T-helper 2 cell treated with Interferon-gamma antibody and Interleukin-4, amounts not matched to agents 5 μg/mL and 100 μg/mL, for 36 hours (primary cell): ENCODE results near the gene ARL16.

Experiments
- DNase-seq: peaks from one replicate; pipeline ENCODE4 v3.0.0; 2021; ENCODE audit warnings: low spot score
- H3K27ac Mint-ChIP-seq: one replicate; pipeline ENCODE4 v1.8.0; 2021; ENCODE audit warnings: mild to moderate bottlenecking, mixed read lengths
- H3K27me3 Mint-ChIP-seq: one replicate; pipeline ENCODE4 v1.8.0; 2021; ENCODE audit warnings: low read depth, mixed read lengths
- H3K36me3 Mint-ChIP-seq: one replicate; pipeline ENCODE4 v1.8.0; 2021; ENCODE audit warnings: low read depth, mixed read lengths
- H3K4me1 Mint-ChIP-seq: one replicate; pipeline ENCODE4 v1.8.0; 2021; ENCODE audit warnings: low read depth, mixed read lengths
- H3K4me3 Mint-ChIP-seq: one replicate; pipeline ENCODE4 v1.8.0; 2022; ENCODE audit warnings: mild to moderate bottlenecking, moderate library complexity, mixed read lengths
- H3K9me3 Mint-ChIP-seq: one replicate; pipeline ENCODE4 v1.8.0; 2021; ENCODE audit warnings: mixed read lengths

ARL16 gene

DNA sequence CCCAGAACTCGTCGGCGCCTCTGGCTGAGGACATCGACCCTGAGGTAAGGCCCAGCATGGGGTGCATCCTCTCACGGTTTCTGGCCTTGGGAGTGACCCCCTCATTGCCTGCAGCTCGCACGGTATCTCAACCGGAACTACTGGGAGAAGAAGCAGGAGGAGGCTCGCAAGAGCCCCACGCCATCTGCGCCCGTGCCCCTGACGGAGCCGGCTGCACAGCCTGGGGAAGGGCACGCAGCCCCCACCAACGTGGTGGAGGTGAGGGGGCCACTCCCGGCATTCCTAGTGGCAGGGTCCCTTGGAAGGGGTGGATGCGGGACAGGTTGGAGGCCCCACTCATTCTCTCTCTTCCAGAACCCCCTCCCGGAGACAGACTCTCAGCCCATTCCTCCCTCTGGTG is 11.2 kb upstream of the ARL16 start:
- no peaks in the 10 kb centered on the region for H3K27me3 Mint-ChIP-seq
- no peak overlapping the region for H3K27ac Mint-ChIP-seq
- H3K36me3 Mint-ChIP-seq: peaks cover 45% of the 10 kb centered on the region
- no peak for DNase-seq
- no peaks in the 10 kb centered on the region for H3K9me3 Mint-ChIP-seq
- H3K4me3 Mint-ChIP-seq: no peak overlapping the region
- H3K4me1 Mint-ChIP-seq: no peaks in the 10 kb centered on the region

DNA sequence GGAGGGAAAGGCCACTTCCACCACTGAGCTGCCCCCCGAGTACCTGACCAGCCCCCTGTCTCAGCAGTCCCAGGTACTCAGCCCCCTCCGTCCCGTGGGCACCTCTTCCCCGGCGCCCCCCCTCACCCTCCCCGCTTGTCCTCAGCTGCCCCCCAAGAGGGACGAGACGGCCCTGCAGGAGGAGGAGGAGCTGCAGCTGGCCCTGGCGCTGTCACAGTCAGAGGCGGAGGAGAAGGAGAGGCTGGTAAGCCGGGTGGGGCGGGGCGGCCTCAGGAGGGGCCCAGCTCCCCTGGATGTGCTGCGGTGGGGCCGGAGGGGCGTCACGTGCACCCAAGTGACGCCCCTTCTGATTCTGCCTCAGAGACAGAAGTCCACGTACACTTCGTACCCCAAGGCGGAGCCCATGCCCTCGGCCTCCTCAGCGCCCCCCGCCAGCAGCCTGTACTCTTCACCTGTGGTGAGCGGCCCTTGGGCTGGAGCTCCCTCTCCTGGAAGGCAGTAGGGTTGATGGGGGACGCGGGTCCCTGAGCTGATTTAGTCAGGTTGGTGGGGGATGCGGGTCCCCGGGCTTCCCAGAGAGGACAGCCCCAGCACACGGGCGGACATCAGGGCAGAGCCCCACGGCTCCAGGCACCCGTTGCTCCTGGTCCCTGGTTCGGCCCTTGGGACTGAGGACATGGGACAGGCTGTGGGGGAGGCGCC is 10.1 kb upstream of the ARL16 start:
- Mint-ChIP-seq H3K27ac (no peak overlapping the region), H3K4me3 (no peak overlapping the region), H3K36me3 (peaks cover 51% of the 10 kb centered on the region), H3K4me1 (no peaks in the 10 kb centered on the region), H3K27me3 (no peaks in the 10 kb centered on the region), H3K9me3 (no peaks in the 10 kb centered on the region)
- DNase-seq: no peak

DNA sequence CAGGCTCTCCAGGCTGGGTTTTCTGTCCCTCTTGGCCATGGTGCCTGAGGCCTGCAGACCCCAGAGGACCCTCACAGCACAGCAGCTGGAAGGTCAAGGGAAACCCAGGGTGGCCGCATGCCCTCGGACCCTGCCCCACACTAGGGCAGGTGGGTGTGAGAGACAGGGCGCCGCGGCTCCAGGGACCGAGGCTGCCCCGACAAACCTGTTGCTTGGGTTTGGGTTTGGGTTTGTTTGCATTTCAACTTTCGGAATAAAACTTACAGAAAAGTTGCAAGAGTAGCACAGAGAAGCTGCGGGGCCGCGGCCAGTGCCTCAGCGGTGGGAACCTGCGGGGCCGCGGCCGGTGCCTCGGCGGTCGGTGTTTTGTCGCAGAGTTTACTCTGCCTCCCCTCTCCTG is 8.0 kb upstream of the ARL16 start:
- no peak overlapping the region for H3K4me3 Mint-ChIP-seq
- H3K36me3 Mint-ChIP-seq: peaks cover 45% of the 10 kb centered on the region
- H3K27me3 Mint-ChIP-seq: no peaks in the 10 kb centered on the region
- no peaks in the 10 kb centered on the region for H3K4me1 Mint-ChIP-seq
- DNase-seq: no peak
- no peaks in the 10 kb centered on the region for H3K9me3 Mint-ChIP-seq
- no peak overlapping the region for H3K27ac Mint-ChIP-seq

DNA sequence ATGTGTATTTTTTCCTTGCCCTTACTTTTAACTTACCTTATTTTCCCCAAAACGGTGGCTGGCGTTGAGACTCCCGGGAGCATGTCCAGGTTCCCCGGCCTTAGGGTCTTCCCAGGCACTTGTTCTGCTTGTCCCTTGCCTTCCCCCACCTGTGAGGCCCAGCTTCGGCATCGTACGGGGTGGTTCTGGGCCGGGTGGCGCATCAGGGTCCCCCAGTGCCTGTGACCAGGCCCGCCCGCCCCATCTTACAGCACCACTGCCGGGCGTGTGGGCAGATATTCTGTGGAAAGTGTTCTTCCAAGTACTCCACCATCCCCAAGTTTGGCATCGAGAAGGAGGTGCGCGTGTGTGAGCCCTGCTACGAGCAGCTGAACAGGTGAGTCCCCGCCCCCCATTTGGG is 7.6 kb upstream of the ARL16 start:
- H3K4me3 Mint-ChIP-seq: no peak overlapping the region
- H3K27ac Mint-ChIP-seq: no peak overlapping the region
- no peaks in the 10 kb centered on the region for H3K4me1 Mint-ChIP-seq
- no peaks in the 10 kb centered on the region for H3K9me3 Mint-ChIP-seq
- H3K27me3 Mint-ChIP-seq: no peaks in the 10 kb centered on the region
- peaks cover 47% of the 10 kb centered on the region for H3K36me3 Mint-ChIP-seq
- no peak for DNase-seq

DNA sequence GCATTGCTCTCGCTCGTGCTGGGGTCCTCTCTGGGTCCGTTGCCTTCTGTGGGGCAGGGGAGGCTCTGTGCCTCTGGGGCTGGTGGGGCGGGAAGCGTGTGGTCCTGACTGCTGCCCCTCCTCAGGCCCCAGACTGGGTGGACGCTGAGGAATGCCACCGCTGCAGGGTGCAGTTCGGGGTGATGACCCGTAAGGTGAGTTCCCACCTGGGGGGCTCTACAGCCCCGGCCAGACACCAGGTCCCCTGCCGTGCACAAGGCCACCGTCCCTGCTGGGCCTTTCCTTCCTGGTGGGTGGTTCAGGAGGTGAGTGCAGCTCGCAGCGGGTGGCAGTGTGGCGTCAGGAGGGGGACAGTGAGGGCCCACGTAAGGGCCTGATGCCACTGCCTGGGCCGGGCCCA is 7.0 kb upstream of the ARL16 start:
- Mint-ChIP-seq H3K4me3 (no peak overlapping the region), H3K27ac (no peak overlapping the region), H3K36me3 (peaks cover 46% of the 10 kb centered on the region), H3K27me3 (no peaks in the 10 kb centered on the region), H3K9me3 (no peaks in the 10 kb centered on the region), H3K4me1 (no peaks in the 10 kb centered on the region)
- DNase-seq: no peak

DNA sequence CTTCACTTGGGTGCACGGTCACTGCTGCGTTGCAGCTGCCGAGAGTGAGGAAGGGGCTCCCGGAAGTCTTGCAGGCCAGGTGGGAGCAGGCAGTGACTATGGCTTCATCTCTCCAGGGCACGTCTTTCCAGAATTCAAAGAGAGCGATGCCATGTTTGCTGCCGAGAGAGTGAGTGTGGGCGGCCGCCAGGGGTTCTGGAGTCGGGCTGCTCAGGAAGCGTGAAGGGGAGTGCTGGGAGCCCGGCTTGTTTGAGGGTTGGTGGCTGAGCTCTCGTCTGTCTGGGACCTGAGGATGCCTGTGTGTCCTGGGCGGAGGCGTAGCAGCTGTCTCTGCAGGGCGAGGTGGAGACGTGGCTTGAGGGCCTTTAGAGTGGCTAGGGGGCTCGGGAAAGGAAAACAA is 6.5 kb upstream of the ARL16 start:
- Mint-ChIP-seq H3K27ac (no peak overlapping the region), H3K4me1 (peaks cover 4% of the 10 kb centered on the region), H3K36me3 (peaks cover 48% of the 10 kb centered on the region), H3K9me3 (no peaks in the 10 kb centered on the region), H3K4me3 (no peak overlapping the region), H3K27me3 (no peaks in the 10 kb centered on the region)
- DNase-seq: no peak

DNA sequence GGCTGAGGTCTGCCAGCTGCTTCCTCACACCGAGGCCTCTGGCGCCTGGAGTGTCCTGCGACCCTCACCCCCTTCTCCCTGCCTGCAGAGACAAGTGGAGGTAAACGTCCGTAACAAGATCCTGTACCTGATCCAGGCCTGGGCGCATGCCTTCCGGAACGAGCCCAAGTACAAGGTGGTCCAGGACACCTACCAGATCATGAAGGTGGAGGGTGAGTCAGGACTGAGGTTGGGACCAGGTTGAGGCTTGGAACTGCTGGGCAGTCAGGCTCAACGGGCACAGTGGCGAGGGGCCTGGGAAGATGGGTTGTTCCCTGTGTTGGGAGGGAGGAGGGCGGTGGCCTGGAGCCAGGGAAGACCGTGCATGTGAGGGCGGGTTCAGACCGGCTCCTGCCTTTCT is 5.0 kb upstream of the ARL16 start:
- peaks cover 2% of the 10 kb centered on the region for H3K27me3 Mint-ChIP-seq
- no peak for DNase-seq
- H3K9me3 Mint-ChIP-seq: no peaks in the 10 kb centered on the region
- peaks cover 55% of the 10 kb centered on the region for H3K36me3 Mint-ChIP-seq
- peaks cover 9% of the 10 kb centered on the region for H3K4me1 Mint-ChIP-seq
- H3K27ac Mint-ChIP-seq: no peak overlapping the region
- H3K4me3 Mint-ChIP-seq: no peak overlapping the region

DNA sequence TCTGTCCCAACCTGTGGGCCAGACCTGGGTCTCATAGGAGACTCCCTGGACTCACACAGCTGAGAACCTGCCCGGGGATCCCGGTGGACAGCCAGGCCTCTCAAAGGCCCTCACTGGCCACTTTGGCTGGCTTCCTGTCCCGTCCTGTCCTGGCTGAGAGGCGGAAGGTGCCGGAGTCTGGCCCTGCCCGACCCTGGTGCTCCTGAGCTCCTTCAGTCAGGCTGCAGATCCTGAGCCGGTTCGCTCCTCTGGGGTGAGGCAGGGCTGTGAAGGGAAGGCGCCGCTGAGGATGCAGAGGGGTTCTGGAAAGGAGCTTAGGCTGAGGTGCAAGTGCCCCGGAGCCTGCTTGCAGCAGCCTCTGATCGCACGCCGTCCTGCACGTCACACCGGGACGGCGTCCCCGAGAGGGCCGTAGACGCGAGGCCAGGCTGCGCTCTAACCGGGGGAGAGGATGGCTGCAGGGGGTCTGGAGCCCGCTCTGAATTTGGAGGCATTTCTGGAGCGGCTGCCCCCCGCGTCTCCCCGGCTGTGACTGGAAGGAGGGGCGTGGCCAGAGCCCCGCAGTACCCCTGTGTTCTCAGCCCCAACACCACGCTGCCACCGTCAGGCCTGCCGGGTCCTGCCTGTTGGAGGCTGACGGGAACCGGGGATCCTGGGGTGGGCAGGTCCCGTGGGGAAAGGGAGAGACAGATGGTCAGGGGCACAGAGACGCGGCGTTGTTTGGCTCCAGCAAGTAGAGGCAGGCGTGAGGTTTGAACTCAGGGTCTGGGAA is 4.4 kb upstream of the ARL16 start:
- H3K4me1 Mint-ChIP-seq: peaks cover 10% of the 10 kb centered on the region
- H3K27ac Mint-ChIP-seq: no peak overlapping the region
- no peaks in the 10 kb centered on the region for H3K9me3 Mint-ChIP-seq
- H3K27me3 Mint-ChIP-seq: peaks cover 2% of the 10 kb centered on the region
- DNase-seq: no peak
- H3K4me3 Mint-ChIP-seq: peak overlapping the region; percentile 21
- peaks cover 56% of the 10 kb centered on the region for H3K36me3 Mint-ChIP-seq

DNA sequence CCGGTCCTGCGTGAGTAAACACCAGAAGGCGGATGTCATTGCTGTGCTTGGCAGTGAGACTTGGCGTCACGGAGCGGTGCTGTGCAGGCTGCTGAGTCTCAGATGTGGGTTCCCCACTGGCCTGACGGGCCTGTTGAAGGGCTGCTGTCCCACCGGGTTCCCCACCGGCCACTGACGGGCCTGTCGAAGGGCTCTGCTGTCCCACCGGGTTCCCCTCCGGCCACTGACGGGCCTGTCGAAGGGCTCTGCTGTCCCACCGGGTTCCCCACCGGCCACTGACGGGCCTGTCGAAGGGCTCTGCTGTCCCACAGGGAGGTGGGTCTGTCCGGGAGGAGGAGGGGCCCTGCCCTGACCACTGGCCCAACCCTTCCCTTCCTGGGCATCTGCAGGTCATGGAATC is 3.0 kb upstream of the ARL16 start:
- no peak overlapping the region for H3K4me3 Mint-ChIP-seq
- peaks cover 2% of the 10 kb centered on the region for H3K27me3 Mint-ChIP-seq
- no peaks in the 10 kb centered on the region for H3K9me3 Mint-ChIP-seq
- H3K4me1 Mint-ChIP-seq: peaks cover 17% of the 10 kb centered on the region
- H3K27ac Mint-ChIP-seq: no peak overlapping the region
- peaks cover 49% of the 10 kb centered on the region for H3K36me3 Mint-ChIP-seq
- DNase-seq: no peak

DNA sequence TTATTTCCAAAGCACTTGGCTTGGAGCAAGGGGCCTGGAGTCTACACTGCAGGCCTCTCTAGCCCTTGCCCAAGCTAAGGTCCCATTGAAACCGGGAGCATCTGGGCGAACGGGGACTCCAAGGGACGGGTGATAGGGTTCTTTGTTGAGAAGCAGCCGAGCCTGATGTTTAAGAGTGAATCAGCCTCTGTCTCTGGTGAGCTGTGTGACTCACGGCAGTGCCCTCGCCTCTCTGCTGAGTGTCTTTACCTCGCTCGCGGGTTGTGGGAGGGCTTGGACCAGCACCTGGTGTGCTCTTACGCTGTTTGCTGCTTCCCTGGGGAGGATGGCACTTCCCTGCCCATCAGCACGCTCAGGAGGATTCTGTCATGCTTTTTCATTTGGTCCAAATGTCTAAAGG is 1.5 kb upstream of the ARL16 start:
- no peaks in the 10 kb centered on the region for H3K9me3 Mint-ChIP-seq
- peaks cover 2% of the 10 kb centered on the region for H3K27me3 Mint-ChIP-seq
- peak overlapping the region; percentile 90 for H3K4me3 Mint-ChIP-seq
- DNase-seq: no peak
- H3K36me3 Mint-ChIP-seq: peaks cover 44% of the 10 kb centered on the region
- peak overlapping the region; percentile 70 for H3K27ac Mint-ChIP-seq
- peaks cover 17% of the 10 kb centered on the region for H3K4me1 Mint-ChIP-seq

DNA sequence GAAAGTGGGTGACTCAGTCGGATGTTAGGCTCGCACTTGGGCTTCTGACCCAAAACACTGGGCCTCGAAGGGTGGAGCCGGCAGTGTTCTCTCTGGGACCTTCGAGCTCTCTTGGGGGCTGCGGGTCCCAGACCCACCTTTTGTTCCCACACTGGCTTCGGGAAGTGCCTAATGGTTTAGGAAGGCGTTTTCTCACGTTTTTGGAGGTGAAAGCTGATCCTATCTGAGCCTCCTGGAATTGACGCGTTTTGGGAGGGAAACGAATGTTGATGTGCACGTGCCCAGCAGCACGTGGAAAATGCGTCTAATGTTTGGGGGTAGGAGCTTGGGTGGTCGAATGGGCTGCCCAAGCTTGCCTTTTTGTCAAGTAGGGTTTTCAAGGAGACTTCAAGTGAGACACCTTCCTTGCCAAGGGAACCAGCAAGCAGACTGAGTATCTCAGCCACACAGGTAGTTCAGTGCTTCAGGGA is 880 bp upstream of the ARL16 start:
- H3K36me3 Mint-ChIP-seq: peaks cover 38% of the 10 kb centered on the region
- H3K27ac Mint-ChIP-seq: peak overlapping the region; percentile 70
- peak overlapping the region; percentile 90 for H3K4me3 Mint-ChIP-seq

DNA sequence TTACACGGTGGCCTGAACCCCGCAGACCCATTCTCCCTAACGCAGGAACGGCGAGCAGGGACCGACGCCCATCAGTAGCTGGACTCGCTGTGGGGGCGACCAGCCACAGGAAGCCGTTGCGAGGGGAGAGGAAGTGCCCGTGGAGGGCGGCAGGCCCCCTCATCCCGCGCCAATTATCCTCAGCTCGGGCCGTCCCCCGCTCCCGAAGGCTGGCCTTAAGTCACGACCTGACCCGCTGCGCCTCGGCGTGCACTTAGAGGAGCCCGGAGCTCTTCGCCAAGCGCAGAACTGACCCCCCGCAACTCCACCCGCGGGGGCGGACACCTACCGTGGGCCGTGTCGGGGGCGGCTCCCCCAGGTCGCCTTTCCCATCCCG is 401 bp downstream of the ARL16 start:
- Mint-ChIP-seq H3K4me1 (peaks cover 17% of the 10 kb centered on the region), H3K27ac (peak overlapping the region; percentile 26), H3K36me3 (peaks cover 29% of the 10 kb centered on the region), H3K9me3 (no peaks in the 10 kb centered on the region), H3K27me3 (peaks cover 2% of the 10 kb centered on the region), H3K4me3 (peak overlapping the region; percentile 92)
- DNase-seq: no peak

More for the DNA sequence above, 880 bp upstream of the ARL16 start:
- H3K9me3 Mint-ChIP-seq: no peaks in the 10 kb centered on the region
- DNase-seq: no peak
- peaks cover 17% of the 10 kb centered on the region for H3K4me1 Mint-ChIP-seq
- H3K27me3 Mint-ChIP-seq: peaks cover 2% of the 10 kb centered on the region

DNA sequence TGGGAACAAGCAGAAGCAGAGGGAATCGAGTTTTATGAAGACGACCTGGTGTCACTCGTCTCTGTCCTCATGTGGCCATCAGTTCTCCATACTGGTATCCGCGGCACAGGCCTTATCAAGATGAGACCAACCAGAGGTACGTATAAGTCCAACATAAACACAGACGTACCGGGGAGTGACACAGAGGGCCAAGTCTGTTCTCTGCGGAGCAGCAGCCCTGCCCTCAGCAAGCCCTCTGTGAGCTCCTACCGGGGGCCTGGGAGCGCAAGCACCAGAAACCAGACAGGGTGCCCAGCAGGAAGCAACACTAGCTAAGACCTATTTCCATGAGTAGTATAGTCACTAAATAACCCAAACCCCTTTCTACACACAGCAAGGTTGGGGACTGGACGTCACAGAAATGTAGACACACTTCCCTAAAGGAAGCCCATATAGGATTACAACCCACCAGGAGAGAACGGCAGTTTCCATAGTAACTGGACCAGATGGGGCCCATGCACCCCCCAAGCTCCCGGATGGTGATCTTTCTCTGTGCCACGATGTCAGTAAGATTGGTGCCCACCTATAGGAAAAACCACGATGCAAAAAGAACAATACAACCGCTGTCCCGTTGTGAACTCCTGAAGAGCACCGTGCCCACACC is 911 bp downstream of the ARL16 start:
- H3K4me1 Mint-ChIP-seq: peaks cover 17% of the 10 kb centered on the region
- peak overlapping the region; percentile 26 for H3K27ac Mint-ChIP-seq
- peaks cover 28% of the 10 kb centered on the region for H3K36me3 Mint-ChIP-seq
- H3K9me3 Mint-ChIP-seq: no peaks in the 10 kb centered on the region
- peaks cover 2% of the 10 kb centered on the region for H3K27me3 Mint-ChIP-seq
- DNase-seq: no peak
- H3K4me3 Mint-ChIP-seq: peak overlapping the region; percentile 92

DNA sequence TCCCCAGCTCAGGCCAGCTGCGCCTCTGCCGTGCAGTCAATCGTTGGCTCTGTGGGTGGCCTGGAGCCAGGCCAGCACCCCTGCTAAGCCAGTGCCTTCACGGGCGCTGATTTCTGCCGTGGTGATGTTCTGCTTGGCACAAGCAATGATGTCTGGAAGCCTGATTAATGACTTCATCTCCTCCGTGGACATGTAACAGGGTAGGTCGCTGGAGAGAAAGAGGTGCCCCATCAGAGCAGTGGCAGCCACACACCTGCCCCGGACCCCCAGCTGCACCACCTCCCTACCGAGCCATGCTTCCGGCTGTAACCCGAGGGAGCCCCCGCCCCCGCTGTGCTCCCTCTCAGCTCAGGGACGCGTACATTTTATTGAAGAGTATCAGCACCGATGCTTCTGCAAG is 1.9 kb downstream of the ARL16 start:
- H3K27me3 Mint-ChIP-seq: peaks cover 2% of the 10 kb centered on the region
- peak overlapping the region; percentile 12 for H3K4me3 Mint-ChIP-seq
- H3K36me3 Mint-ChIP-seq: peaks cover 19% of the 10 kb centered on the region
- DNase-seq: no peak
- peaks cover 17% of the 10 kb centered on the region for H3K4me1 Mint-ChIP-seq
- no peak overlapping the region for H3K27ac Mint-ChIP-seq
- H3K9me3 Mint-ChIP-seq: no peaks in the 10 kb centered on the region
